ENCODE data around the gene ATXN7L3.

ATXN7L3 gene

GRCh38 chr17:44233582-44233981 is 33.9 kb upstream of the ATXN7L3 start (continued):
- TF ChIP-seq ZNF776 (tag by site-specific recombination; IDR thresholded peaks at IDR 0.05; ENCODE audit: borderline replicate concordance) (no peak), KLF16 (tag by site-specific recombination; IDR thresholded peaks at IDR 0.05) (no peak), ZNF214 (tag by site-specific recombination; IDR thresholded peaks at IDR 0.05; ENCODE audit: borderline replicate concordance) (no peak), ZNF707 (tag by site-specific recombination; IDR thresholded peaks at IDR 0.05) (no peak), ZNF518A (tag by site-specific recombination; conservative IDR thresholded peaks at IDR 0.05; ENCODE audit: low read depth) (no peak), ZFP41 (tag by site-specific recombination; IDR thresholded peaks at IDR 0.05; ENCODE audit: borderline replicate concordance) (no peak), ZNF560 (tag by site-specific recombination; IDR thresholded peaks at IDR 0.05; ENCODE audit: borderline replicate concordance) (no peak), ZNF830 (tag by site-specific recombination; IDR thresholded peaks at IDR 0.05; ENCODE audit: low read depth) (no peak), PRDM2 (tag by site-specific recombination; IDR thresholded peaks at IDR 0.05; ENCODE audit: borderline replicate concordance) (no peak)

GRCh38 chr17:44232061-44232460 is 32.4 kb upstream of the ATXN7L3 start:
- POLR2A ChIA-PET: no interaction called here
- CTCF ChIA-PET: interaction anchor here (2.5 kb wide), 1 partner anchor 12 kb away, joined by 11 read pairs; the partner anchor contains the start of gene UBTF

More at GRCh38 chr17:44232061-44232460, 32.4 kb upstream of the ATXN7L3 start:
- no peak for TF ChIP-seq PATZ1 (tag by site-specific recombination; IDR thresholded peaks at IDR 0.05)
- peak; percentile 50; the same call in 1 of the 2 replicates for TF ChIP-seq ZNF558 (tag by site-specific recombination; IDR thresholded peaks at IDR 0.05)
- Histone ChIP-seq H3K27ac (ENCODE audit: extremely low read depth, low read depth, low read length) (no peak overlapping the region), H3K4me1 (ENCODE audit: control insufficient read depth, insufficient read depth, low read length) (peaks cover 10% of the 10 kb centered on the region), H3K36me3 (ENCODE audit: control insufficient read depth in 2 of 2, insufficient read depth in 1 of 2, low read length in 2 of 2) (no peaks in the 10 kb centered on the region), H3K4me3 (ENCODE audit: low read depth, low read length) (no peak overlapping the region), H3K9me3 (ENCODE audit: control insufficient read depth, insufficient read depth, low read depth, low read length) (no peaks in the 10 kb centered on the region)
